H1 (cell line): ENCODE results near the gene TAF6. TPM values are rescaled to one million over a fixed set of nuclear protein-coding genes. Genes with fewer than 3 reads are reported as not detected.

Experiments used
- CTCF ChIA-PET: fragments of 300-600 bp; sonication (Branson Sonifier 250); formaldehyde crosslinking; loops from one replicate; lab custom pipeline; 2021; ENCODE audit not compliant: partially characterized antibody; lab: Charles Lee
- POLR2A ChIA-PET: fragments of 300-600 bp; sonication (Branson Sonifier 250); formaldehyde crosslinking; loops from one replicate; lab custom pipeline; 2021; ENCODE audit warnings: inconsistent platforms; ENCODE audit not compliant: partially characterized antibody; lab: Charles Lee
- DNase-seq, 2 experiments: peaks; one replicate each; pipeline versions ENCODE4 v3.0.0 to v3.0.0-alpha.2; 2010 to 2022; ENCODE audit warnings: low spot score in 2 of 2, low read depth in 1 of 2, mixed read lengths in 1 of 2
- FAIRE-seq: peaks from 2 replicates; lab custom pipeline; 2011; peaks lifted over from hg19 to GRCh38; lab: Jason Lieb, UNC
- H2AFZ ChIP-seq: 2 replicates; pipeline ENCODE4 v1.8.1; 2012; ENCODE audit warnings: low read length, inconsistent platforms
- H2AK5ac ChIP-seq: 2 replicates; pipeline ENCODE4 v1.6.1; 2013; ENCODE audit warnings: low read depth, low read length
- H2BK120ac ChIP-seq: replicated peaks from 2 replicates; pipeline ENCODE3; 2013; ENCODE audit warnings: low read depth, low read length, inconsistent platforms
- H2BK12ac ChIP-seq: 2 replicates; pipeline ENCODE4 v1.6.1; 2013; ENCODE audit warnings: low read depth, low read length
- H2BK15ac ChIP-seq: 2 replicates; pipeline ENCODE4 v1.6.1; 2013; ENCODE audit warnings: low read length
- H2BK20ac ChIP-seq: 2 replicates; pipeline ENCODE4 v1.6.1; 2013; ENCODE audit warnings: low read length
- H2BK5ac ChIP-seq: 2 replicates; pipeline ENCODE4 v1.6.1; 2013; ENCODE audit warnings: low read depth, low read length
- H3K14ac ChIP-seq: 2 replicates; pipeline ENCODE4 v1.6.1; 2013; ENCODE audit warnings: inconsistent platforms; ENCODE audit not compliant: insufficient read length
- H3K18ac ChIP-seq: 2 replicates; pipeline ENCODE4 v1.6.1; 2013; ENCODE audit warnings: low read length; ENCODE audit errors: extremely low read depth
- H3K23ac ChIP-seq: 2 replicates; pipeline ENCODE4 v1.6.1; 2013; ENCODE audit warnings: inconsistent platforms; ENCODE audit not compliant: insufficient read length
- H3K23me2 ChIP-seq: 2 replicates; pipeline ENCODE4 v1.6.1; 2013; ENCODE audit warnings: low read depth, low read length
- H3K27ac ChIP-seq: 2 replicates; pipeline ENCODE4 v1.6.1; 2011; ENCODE audit warnings: low read depth, low read length, inconsistent platforms
- H3K27me3 ChIP-seq, 4 experiments: replicated peaks in 1 of 4; 1 replicate in 1 of 4; 2 replicates in 3 of 4; pipeline versions ENCODE4 v1.6.1 to v1.8.1; 2011 to 2013; ENCODE audit warnings: low read length in 3 of 4, mild to moderate bottlenecking in 3 of 4, inconsistent platforms in 2 of 4, mixed read lengths in 2 of 4, moderate library complexity in 1 of 4; ENCODE audit not compliant: control insufficient read depth in 3 of 4, insufficient read depth in 3 of 4; ENCODE audit errors: extremely low read depth in 1 of 4
- H3K36me3 ChIP-seq, 4 experiments: 2 replicates each; pipeline versions ENCODE4 v1.6.1 to v1.8.1; 2011 to 2013; ENCODE audit warnings: mild to moderate bottlenecking in 4 of 4, low read length in 3 of 4, moderate library complexity in 2 of 4, control low read depth in 1 of 4, inconsistent platforms in 1 of 4; ENCODE audit not compliant: insufficient read depth in 4 of 4, control insufficient read depth in 2 of 4
- H3K4ac ChIP-seq: replicated peaks from 2 replicates; pipeline ENCODE3; 2013; ENCODE audit warnings: low read length, low read depth, mixed read lengths, inconsistent platforms; ENCODE audit not compliant: insufficient read length
- H3K4me1 ChIP-seq, 4 experiments: replicated peaks in 1 of 4; 1 replicate in 1 of 4; 2 replicates in 3 of 4; pipeline versions ENCODE4 v1.6.1 to v1.8.1; 2011 to 2013; ENCODE audit warnings: low read length in 3 of 4, inconsistent platforms in 2 of 4, mixed read lengths in 1 of 4; ENCODE audit not compliant: insufficient read depth in 4 of 4, control insufficient read depth in 3 of 4
- H3K4me2 ChIP-seq, 2 experiments: 2 replicates each; pipeline versions ENCODE4 v1.6.1 to v1.8.1; 2011 to 2013; ENCODE audit warnings: low read depth in 2 of 2, low read length in 2 of 2, control low read depth in 1 of 2, inconsistent platforms in 1 of 2, mild to moderate bottlenecking in 1 of 2; ENCODE audit not compliant: insufficient read depth in 1 of 2
- H3K4me3 ChIP-seq, 4 experiments: fragments of 200-600, 300-600 bp in 1 of 4; sonication (generic), shearing (Covaris generic), sonication (Bioruptor Twin) in 1 of 4; 2 replicates each; pipeline versions ENCODE4 v1.5.1 to v1.8.1; 2011 to 2016; ENCODE audit warnings: low read length in 4 of 4, low read depth in 3 of 4, control low read depth in 2 of 4, inconsistent platforms in 2 of 4, mild to moderate bottlenecking in 2 of 4, mixed read lengths in 1 of 4, moderate library complexity in 1 of 4; ENCODE audit not compliant: insufficient read depth in 2 of 4; ENCODE audit errors: extremely low read depth in 1 of 4
- H3K56ac ChIP-seq: replicated peaks from 2 replicates; pipeline ENCODE3; 2013; ENCODE audit warnings: low read depth, mild to moderate bottlenecking, mixed read lengths, low read length, inconsistent platforms; ENCODE audit not compliant: insufficient read length
- H3K79me1 ChIP-seq: 2 replicates; pipeline ENCODE4 v1.6.1; 2013; ENCODE audit warnings: low read depth, low read length, control low read depth
- H3K79me2 ChIP-seq, 2 experiments: 2 replicates each; pipeline versions ENCODE4 v1.6.1 to v1.8.1; 2012 to 2013; ENCODE audit warnings: low read length in 2 of 2, mild to moderate bottlenecking in 2 of 2, inconsistent platforms in 1 of 2; ENCODE audit not compliant: insufficient read depth in 2 of 2, control insufficient read depth in 1 of 2
- H3K9ac ChIP-seq, 4 experiments: replicated peaks in 1 of 4; 1 replicate in 1 of 4; 2 replicates in 3 of 4; pipeline versions ENCODE4 v1.6.1 to v1.8.1; 2011 to 2013; ENCODE audit warnings: low read depth in 3 of 4, low read length in 3 of 4, control low read depth in 2 of 4, mild to moderate bottlenecking in 2 of 4, moderate library complexity in 2 of 4, inconsistent platforms in 1 of 4; ENCODE audit errors: extremely low read depth in 1 of 4
- H3K9me3 ChIP-seq, 2 experiments: 2 replicates each; pipeline versions ENCODE4 v1.6.1 to v1.8.1; 2012 to 2013; ENCODE audit warnings: mild to moderate bottlenecking in 2 of 2, moderate library complexity in 2 of 2, control low read depth in 1 of 2, inconsistent platforms in 1 of 2, low read depth in 1 of 2, low read length in 1 of 2, mixed read lengths in 1 of 2; ENCODE audit not compliant: insufficient read depth in 2 of 2
- H4K20me1 ChIP-seq, 2 experiments: replicated peaks in 1 of 2; 2 replicates each; pipeline versions ENCODE3 to v1.8.1; 2011 to 2013; ENCODE audit warnings: inconsistent platforms in 2 of 2, low read length in 2 of 2, mild to moderate bottlenecking in 1 of 2; ENCODE audit not compliant: insufficient read depth in 2 of 2, control insufficient read depth in 1 of 2
- H4K5ac ChIP-seq: 2 replicates; pipeline ENCODE4 v1.6.1; 2013; ENCODE audit warnings: low read length, low read depth, mixed read lengths, inconsistent platforms; ENCODE audit not compliant: insufficient read length
- H4K8ac ChIP-seq: 2 replicates; pipeline ENCODE4 v1.8.0; 2013; ENCODE audit warnings: mild to moderate bottlenecking, moderate library complexity, low read length, inconsistent platforms; ENCODE audit not compliant: insufficient read depth; ENCODE audit errors: extremely low read depth
- H4K91ac ChIP-seq: replicated peaks from 2 replicates; pipeline ENCODE3; 2013; ENCODE audit warnings: low read length, mixed read lengths, inconsistent platforms; ENCODE audit not compliant: insufficient read length
- BCL11A ChIP-seq, 2 experiments: IDR thresholded peaks; one replicate each; pipeline ENCODE4 v1.6.1; 2011; ENCODE audit warnings: low read depth in 2 of 2, low read length in 2 of 2, mild to moderate bottlenecking in 2 of 2
- PHF8 ChIP-seq: fragments of 200-600 bp; sonication (generic); conservative IDR thresholded peaks from 2 replicates; pipeline ENCODE4 v1.7.1; 2012; ENCODE audit warnings: low read depth, mild to moderate bottlenecking, inconsistent platforms, low read length, moderate library complexity
- RNF2 ChIP-seq: fragments of 200-900, 300-1000 bp; sonication (generic); IDR thresholded peaks from 2 replicates; pipeline ENCODE4 v1.7.1; 2016; ENCODE audit warnings: borderline replicate concordance, low read depth, mild to moderate bottlenecking, antibody characterized with exemption, low read length; ENCODE audit not compliant: poor library complexity, severe bottlenecking; ENCODE audit errors: missing control alignments
- SIN3A ChIP-seq, 2 experiments: IDR thresholded peaks in 1 of 2; conservative IDR thresholded peaks in 1 of 2; 2 replicates each; pipeline ENCODE4 v1.6.1; 2011 to 2012; ENCODE audit warnings: low read length in 2 of 2, improper control_type of control experiment in 1 of 2, low read depth in 1 of 2, mild to moderate bottlenecking in 1 of 2
- SIX5 ChIP-seq: IDR thresholded peaks from 2 replicates; pipeline ENCODE4 v1.6.1; 2011; ENCODE audit warnings: mild to moderate bottlenecking, low read depth, low read length
- SP1 ChIP-seq: IDR thresholded peaks from 2 replicates; pipeline ENCODE4 v1.6.1; 2011; ENCODE audit warnings: low read depth, low read length
- WGBS, 2 experiments: shearing (Covaris generic) in 1 of 2; methylation state at CpG; one replicate each; pipeline versions ENCODE4 v1.1.6 to v1.1.7; 2013 to 2015; ENCODE audit warnings: low lambda C conversion rate in 2 of 2, mixed read lengths in 2 of 2, inconsistent platforms in 1 of 2, low coverage in 1 of 2, missing lambda C conversion rate in 1 of 2; ENCODE audit not compliant: insufficient replicate concordance in 2 of 2, insufficient coverage in 1 of 2, insufficient read length in 1 of 2; ENCODE audit errors: extremely low coverage in 1 of 2, missing lambda C conversion rate in 1 of 2; 5-methylcytosine and 5-hydroxymethylcytosine counted together
- polyA plus RNA-seq, 7 experiments: library from polyadenylated mRNA; depleted of rRNA in 3 of 7; stranded (reverse) in 5 of 7; unstranded in 2 of 7; fragments of >200 nt in 5 of 7; fragments of 200-250 nt in 2 of 7; gene quantifications; 1 replicate in 5 of 7; 2 replicates in 1 of 7; 4 replicates in 1 of 7; pipeline versions ENCODE4 v1.2.1 to v1.2.3, GENCODE V29; 2011 to 2013; ENCODE audit warnings: missing spikeins in 2 of 7, mixed read lengths in 2 of 7
- total RNA-seq: library from RNA; stranded (reverse); fragmentation: NEBNext Ultra II Directional; extraction: Animal tissue kit (Norgen Biotek cat#: 25700); gene quantifications from 2 replicates; pipeline ENCODE4 v1.2.1, GENCODE V29; 2021
- TF ChIP-seq, protein P1 (sequence below): IDR thresholded peaks from 2 replicates; pipeline ENCODE4 v1.6.1; 2012; ENCODE audit warnings: inconsistent platforms

Gene TAF6
- total and polyA plus RNA-seq, 2 of the 8 experiments (the other 6 are each of a cell fraction or from before 2014, with no cell fraction given): 66.7 to 101 TPM

DNA sequence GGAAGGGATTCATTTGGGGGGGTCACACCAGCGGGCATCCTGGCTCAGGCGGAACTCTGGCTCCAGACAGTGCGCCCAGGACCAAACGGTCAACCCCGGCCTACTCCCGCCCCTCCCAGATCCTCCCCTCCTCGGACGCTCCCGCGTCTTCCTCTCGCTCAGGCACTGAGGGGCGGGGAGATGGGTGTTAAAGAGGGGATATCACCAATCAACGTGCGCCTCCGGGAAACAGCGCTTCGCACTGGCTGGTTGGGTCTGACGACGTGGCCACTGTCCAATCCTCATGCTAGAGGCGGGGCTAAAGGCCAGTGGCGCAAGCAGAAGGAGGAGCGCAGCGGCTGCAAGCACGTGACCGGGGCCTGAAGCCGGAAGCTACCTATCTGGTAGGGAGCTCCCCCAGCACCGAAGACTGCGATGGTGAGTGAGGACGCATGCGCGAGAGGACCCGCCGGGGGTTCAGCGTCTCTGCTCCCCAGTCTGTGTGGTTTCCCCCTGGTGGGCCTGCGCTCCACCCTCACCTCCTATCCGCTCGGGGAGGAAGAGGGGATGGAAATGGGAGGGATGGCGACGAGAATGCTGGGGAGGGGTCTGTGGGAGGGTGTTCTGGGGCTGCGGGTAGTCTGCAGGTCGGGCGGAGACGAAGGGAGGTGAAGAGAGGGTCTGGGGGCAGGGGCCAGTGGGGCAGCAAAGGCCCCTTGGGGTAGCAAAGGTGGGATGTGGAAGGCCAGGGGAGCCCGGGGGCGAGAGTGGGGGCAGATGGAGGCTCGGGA is 29.6 kb upstream of the TAF6 start, which contains the start of gene LAMTOR4:
TSS of gene LAMTOR4 (plus strand) at position 360 of the 770 bp plus-strand sequence. CDS start at position 415, 55 bp downstream.
- Histone ChIP-seq H2AFZ (peak within 1 kb of the TSS; percentile 28; the same call in 1 of the 2 replicates), H4K5ac (peak within 1 kb of the TSS; percentile 92), H4K91ac (peak within 1 kb of the TSS; percentile 86), H2AK5ac (no peak within 1 kb of the TSS), H3K9me3 (no peaks in the 10 kb centered on the region), H3K4ac (peak within 1 kb of the TSS; percentile 96), H3K4me2 (peak within 1 kb of the TSS; percentile 55 to 80), H3K56ac (peak within 1 kb of the TSS; percentile 83), H2BK15ac (no peak within 1 kb of the TSS), H3K14ac (no peak within 1 kb of the TSS), H3K79me1 (no peaks in the 10 kb centered on the region; the same call in 1 of the 2 replicates), H4K8ac (peak within 1 kb of the TSS; percentile 94), H3K79me2 (peaks cover 0 to 12% of the 10 kb centered on the region in 2 experiments; a peak in 2 of 4 replicates), H2BK20ac (peak within 1 kb of the TSS; percentile 43; the same call in 1 of the 2 replicates), H3K36me3 (peaks cover 2 to 14% (median 8%) of the 10 kb centered on the region in 4 experiments; a peak in 5 of 8 replicates), H3K9ac (peak within 1 kb of the TSS; percentile 69 to 81 (median 75)), H2BK120ac (no peak within 1 kb of the TSS), H3K27ac (no peak within 1 kb of the TSS), H3K4me1 (peaks cover 0 to 4% (median under 1%) of the 10 kb centered on the region in 4 experiments; a peak in 3 of 7 replicates), H2BK12ac (no peak within 1 kb of the TSS), H3K27me3 (no peaks in the 10 kb centered on the region), H2BK5ac (peak within 1 kb of the TSS; percentile 98), H3K18ac (peak within 1 kb of the TSS; percentile 98), H3K23ac (no peak within 1 kb of the TSS), H3K23me2 (peaks cover 3% of the 10 kb centered on the region), H3K4me3 (peak within 1 kb of the TSS; percentile 71 to 89 (median 78)), H4K20me1 (peaks cover 1 to 4% of the 10 kb centered on the region in 2 experiments)
- 2% methylated on average over 42 of the region's 46 CpGs; no CpG with 5 or more reads in 1 of the 2 experiments for WGBS, 2 experiments
- FAIRE-seq: peak; percentile 60
- ChIA-PET CTCF (interaction anchor here (0.7 to 10.2 kb wide), 3 partner anchors 11 to 40 kb away, joined by 3 to 108 read pairs (median 5); no protein-coding TSS in a partner anchor), POLR2A (interaction anchor here (0.9 to 2.8 kb wide), 21 partner anchors 9 to 63 kb away, joined by 3 to 45 read pairs (median 5); partner anchors contain the start of genes AP4M1, GAL3ST4, GPC2 and MBLAC1)
- peak; percentile 94 to 99 for DNase-seq
- TF ChIP-seq, protein P1, sequence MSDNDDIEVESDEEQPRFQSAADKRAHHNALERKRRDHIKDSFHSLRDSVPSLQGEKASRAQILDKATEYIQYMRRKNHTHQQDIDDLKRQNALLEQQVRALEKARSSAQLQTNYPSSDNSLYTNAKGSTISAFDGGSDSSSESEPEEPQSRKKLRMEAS: peak; percentile 83
- no peak for TF ChIP-seq SIX5
- TF ChIP-seq BCL11A (IDR thresholded peaks at IDR 0.05; ENCODE audit: low read depth in 2 of 2, low read length in 2 of 2): no peak
- no peak for TF ChIP-seq RNF2
- peak; percentile 99 for TF ChIP-seq SP1
- TF ChIP-seq SIN3A (conservative IDR thresholded peaks at IDR 0.05 in 1 of 2, IDR thresholded peaks at IDR 0.05 in 1 of 2; ENCODE audit: low read depth in 1 of 2, low read length in 2 of 2): no peak; a peak in 1 of 4 replicates
- peak; percentile 56 for TF ChIP-seq PHF8
